ENCODE results near the gene MISP3.
"Not testable (repeated sequence)": the region's sequence is repeated elsewhere in the genome, so short reads cannot be mapped to it uniquely, and the experiment has no call there.

The MISP3 gene

DNA sequence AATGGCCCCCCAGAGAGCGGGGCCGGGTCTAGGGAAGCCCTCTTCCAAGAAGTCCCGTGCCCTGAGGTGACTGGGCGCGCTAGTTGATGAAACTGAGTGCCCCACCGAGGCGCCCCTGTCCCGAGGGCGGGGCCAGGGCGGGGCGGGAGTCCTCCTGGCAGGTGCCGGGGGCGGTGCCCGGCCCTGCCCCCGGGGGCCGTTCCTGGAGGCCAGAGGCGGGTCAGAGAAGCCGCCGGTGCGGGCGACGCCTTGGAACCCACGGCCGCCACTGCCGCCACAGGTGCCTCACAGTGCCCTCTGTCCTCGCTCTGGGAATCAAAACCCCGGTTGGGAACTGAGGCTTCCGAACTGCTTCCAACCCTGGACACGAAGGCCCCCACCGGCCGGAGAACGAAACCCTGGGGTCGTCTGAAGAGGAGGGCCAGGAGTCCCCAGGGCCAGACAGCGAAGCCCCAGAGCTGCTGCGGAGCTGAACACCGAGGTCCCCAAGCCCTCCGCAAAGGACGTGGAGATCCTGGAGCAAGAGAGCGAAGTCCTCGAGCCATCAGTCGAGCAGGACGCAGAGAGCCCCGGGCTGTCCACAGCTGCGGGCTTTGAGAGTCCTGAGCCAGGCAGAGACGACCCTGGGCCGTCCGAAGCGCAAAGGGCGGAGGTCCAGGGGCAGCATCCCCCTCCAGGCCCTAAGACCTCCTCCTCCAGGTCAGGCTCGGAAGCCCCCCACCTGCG, at the start of gene MISP3:
TSS of gene MISP3 (plus strand) at position 252 of the 726 bp plus-strand sequence. CDS start 524 bp downstream, outside the sequence.
- DNase-seq, result peak; percentile 44

DNA sequence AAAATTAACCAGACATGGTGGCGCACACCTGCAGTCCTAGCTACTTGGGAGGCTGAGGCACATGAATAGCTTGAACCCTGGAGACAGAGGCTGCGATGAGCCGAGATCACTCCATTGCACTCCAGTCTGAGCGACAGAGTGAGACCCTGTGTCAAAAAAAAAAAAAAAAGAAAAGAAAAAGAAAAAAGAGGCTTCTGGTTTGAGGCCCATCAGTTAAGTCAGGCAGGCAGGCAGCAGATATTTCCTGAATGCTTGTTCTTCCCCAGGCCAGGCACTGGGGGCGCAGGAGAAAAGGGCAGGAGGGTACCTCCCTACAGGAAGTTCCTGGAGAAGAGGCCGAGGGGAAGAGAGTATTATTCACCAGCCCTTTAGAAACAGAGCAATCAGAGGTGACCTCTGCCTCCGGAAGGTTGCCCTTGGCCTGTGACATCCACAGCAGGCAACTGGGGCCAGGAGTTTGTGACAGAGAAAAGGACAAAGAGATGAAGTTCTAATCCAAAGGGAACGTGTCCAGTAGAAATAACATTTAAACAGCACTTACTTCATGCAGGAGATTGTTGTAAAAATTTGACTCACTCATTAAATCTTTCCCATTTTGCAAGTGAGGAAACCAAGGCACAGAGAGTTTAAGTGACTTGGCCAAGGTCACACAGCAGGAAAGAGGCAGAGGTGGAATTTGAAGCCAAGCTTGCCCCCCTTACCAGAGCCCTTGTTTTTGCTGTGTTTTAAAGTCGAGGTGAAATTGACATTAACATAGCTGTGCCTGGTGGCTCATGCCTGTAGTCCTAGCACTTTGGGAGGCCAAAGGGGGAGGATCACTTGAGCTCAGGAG, 49.0 kb upstream of the MISP3 start:
- DNase-seq, result no peak

DNA sequence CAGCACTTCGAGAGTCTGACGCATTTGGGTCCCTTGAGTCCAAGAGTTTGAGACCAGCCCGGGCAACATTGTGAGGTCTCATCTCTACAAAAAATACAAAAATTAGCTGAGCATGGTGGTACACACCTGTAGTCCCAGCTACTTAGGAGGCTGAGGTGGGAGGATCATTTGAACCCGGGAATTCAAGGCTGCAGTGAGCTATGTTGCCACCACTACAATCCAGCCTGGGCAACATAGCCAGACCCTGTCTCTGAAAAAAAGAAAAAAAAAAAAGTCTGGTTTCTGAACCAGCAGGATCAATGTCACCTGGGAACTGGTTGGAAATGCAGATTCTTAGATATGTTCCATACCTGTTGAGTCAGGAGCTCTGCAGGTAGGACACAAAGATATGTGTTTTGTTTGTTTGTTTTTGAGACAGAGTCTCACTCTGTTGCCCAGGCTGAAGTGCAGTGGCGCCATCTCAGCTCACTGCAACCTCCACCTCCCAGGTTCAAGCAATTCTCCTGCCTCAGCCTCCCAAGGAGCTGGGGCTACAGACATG, 45.9 kb upstream of the MISP3 start:
- DNase-seq, result not testable (repeated sequence)

DNA sequence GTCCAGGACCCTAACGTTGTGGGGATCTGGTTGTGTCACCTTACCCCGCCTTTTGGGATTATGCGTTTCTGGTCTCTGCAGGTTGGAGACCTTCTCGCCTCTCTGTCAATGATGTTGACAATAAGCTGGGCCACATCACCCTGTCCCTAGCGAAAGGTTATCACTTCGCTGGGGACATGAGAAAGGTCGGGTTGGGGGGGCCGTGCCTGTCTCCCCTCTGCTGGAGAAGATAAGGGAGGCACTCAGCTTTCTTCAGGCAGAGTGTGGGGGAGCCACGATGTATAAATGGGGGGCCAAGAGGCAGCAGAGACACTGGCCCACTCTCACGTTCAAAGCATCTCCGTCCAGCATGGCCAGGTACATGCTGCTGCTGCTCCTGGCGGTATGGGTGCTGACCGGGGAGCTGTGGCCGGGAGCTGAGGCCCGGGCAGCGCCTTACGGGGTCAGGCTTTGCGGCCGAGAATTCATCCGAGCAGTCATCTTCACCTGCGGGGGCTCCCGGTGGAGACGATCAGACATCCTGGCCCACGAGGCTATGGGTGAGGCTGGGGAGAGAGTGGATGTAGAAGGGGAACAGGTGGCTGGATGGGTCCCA, 44.6 kb upstream of the MISP3 start, which contains the start of gene RLN3:
TSS of gene RLN3 (plus strand) at position 293 of the 595 bp plus-strand sequence. CDS start at position 350, 57 bp downstream.
- no peak for DNase-seq

DNA sequence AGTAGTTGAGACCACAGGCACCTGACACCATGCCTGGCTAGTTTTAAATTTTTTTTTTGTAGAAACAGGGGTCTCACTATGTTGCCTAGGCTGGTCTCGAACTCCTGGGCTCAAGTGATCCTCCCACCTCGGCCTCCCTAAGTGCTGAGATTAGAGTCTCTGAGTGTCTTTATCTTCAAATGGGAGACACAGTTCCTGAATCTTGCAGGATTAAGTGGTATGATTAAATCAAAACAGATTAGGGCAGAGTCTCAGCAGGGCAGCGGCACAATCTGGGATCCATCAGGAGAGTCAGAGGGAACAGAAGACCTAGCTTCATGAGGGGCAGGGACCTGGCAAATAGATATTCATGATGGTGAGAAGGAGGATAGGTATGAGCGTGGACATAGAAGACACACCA, 43.7 kb upstream of the MISP3 start:
- no peak for DNase-seq

DNA sequence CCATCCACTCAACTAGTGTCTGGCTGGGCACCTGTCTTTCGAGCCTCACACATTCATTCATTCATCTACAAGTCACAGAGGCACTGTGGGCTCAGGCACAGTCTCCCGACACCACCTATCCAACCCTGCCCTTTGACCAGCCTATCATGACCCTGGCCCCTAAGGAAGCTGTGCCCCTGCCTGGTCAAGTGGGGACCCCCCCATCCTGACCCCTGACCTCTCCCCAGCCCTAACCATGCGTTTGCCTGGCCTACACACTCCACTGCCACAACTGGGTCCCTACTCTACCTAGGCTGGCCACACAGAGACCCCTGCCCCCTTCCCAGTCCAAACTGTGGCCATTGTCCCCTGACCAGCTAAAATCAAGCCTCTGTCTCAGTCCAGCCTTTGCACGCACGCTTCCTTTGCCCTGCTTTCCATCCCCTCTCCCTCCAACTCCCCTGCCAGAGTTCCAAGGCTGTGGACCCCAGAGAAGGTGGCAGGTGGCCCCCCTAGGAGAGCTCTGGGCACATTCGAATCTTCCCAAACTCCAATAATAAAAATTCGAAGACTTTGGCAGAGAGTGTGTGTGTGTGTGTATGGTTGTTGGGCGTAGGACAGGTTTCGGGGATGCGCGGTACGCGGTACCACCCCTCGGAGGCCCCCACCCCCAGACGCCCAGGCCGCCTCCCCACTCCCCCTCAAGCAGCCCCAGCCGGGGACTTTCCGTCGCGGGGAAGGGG, 41.4 kb upstream of the MISP3 start:
- DNase-seq, result no peak

DNA sequence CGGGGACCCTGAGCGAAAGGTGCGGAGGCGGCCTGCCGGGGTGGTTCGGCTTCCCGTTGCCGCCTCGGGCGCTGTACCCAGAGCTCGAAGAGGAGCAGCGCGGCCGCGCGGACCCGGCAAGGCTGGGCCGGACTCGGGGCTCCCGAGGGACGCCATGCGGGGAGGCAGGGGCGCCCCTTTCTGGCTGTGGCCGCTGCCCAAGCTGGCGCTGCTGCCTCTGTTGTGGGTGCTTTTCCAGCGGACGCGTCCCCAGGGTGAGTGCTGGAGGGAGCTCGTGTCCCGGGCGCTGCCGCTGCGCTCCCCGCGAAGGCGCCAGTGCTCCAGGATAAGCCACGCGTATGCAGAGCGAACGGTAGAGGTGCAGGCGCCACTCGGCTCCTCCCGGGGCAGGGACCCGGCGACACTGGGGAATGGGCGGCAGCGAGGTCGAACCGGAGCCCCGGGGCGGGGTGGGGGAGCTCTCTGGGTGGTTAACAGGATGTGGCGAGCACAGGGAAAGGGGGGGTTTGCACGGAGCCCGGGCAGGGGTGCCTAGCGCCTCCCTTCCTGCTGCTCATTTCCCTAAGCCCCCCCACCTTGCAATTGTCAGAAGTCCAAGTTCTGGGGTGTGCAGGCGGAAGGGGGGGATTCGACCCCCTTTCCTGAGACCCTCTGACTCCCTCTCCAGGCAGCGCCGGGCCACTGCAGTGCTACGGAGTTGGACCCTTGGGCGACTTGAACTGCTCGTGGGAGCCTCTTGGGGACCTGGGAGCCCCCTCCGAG, 40.7 kb upstream of the MISP3 start, which contains the start of gene IL27RA:
TSS of gene IL27RA (plus strand) at position 44 of the 762 bp plus-strand sequence. CDS start at position 155, 111 bp downstream.
- DNase-seq, result peak; percentile 33

DNA sequence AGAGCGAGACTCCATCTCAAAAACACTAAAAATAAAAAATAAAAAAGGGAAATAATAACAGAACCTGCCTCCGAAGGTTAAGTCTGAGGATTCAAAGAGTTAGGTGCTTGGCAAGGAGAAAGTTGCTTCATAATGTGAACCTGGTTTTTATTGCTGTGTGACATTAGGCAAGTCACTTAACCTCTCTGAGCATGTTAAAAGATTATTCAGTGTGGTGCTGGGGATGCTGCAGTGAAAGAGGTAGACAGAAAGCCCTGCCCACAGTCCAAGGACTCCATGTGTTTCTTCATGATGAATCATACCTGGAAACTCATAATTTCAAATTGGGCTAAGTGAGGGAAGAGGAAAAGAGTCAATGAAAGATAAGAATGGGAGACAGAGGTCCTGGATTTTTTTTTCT, 38.6 kb upstream of the MISP3 start:
- no peak for DNase-seq

DNA sequence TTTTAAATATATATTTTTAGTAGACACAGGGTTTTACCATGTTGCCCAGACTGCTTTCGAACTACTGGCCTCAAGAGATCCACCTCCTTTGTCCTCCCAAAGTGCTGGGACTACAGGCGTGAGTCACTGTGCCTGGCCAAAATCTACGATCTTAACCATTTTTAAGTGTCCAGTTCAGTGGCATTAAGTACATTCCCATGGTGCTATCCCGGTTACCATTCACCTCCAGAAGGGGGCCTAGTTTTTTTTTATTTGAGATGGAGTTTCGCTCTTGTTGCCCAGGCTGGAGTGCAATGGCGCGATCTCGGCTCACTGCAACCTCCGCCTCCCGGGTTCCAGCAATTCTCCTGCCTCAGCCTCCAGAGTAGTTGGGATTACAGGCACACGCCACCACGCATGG, 37.4 kb upstream of the MISP3 start:
- not testable (repeated sequence) for DNase-seq

DNA sequence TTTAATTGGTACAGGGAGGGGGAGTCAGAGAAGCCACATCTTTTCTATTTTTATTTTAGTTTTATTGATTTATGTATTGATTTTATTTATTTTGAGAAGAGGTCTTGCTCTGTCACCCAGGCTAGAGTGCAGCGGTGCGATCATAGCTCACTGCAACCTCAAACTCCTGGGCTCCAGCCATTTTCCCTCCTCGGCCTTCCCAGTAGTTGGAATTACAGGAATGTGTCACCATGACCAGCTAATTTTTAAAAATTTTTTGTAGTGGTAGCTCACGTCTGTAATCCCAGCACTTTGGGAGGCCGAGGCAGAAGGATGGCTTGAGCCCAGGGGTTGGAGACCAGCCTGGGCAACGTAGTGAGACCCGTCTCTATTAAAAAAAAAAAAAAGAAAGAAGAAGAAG, 36.9 kb upstream of the MISP3 start:
- DNase-seq, result no peak

GRCh38 chr19:14039181-14039580, 33.4 kb upstream of the MISP3 start:
- no peak for DNase-seq

DNA sequence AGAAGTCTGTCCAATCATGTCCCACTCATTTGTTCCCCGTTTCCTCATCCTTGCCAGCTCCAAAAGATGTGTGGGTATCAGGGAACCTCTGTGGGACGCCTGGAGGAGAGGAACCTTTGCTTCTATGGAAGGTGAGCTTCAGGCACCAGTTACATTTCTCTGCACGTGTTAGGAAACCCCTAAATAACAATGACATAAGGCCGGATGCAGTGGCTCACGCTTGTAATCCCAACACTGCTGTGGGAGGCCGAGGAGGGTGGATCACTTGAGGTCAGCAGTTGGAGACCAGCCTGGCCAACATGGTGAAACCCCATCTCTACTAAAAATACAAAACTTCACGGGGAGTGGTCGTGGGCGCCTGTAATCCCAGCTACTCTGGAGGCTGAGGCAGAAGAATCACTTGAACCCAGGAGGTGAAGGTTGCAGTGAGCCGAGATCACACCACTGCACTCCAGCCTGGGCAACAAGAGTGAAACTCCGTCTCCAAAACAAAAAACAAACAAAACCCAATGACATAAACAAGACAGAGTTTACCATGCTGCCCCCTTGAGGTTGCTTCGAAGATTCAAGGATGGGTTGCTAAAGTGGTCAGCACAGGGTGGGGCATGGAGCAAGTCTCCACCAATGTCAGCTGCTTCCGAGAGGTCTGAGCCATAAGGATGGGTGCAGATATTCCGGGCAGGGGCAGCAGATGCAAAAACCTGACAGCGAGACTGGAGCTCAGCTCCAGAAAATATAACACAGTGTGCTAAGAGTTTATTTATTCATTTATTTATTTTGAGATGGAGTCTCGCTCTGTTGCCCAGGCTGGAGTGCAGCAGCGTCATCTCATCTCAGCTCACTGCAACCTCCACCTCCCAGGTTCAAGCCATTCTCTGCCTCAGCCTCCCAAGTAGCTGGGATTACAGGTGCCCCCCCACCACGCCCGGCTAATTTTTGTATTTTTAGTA, 29.7 kb upstream of the MISP3 start:
- DNase-seq, result not testable (repeated sequence)

GRCh38 chr19:14047866-14048265, 24.7 kb upstream of the MISP3 start:
- not testable (repeated sequence) for DNase-seq

DNA sequence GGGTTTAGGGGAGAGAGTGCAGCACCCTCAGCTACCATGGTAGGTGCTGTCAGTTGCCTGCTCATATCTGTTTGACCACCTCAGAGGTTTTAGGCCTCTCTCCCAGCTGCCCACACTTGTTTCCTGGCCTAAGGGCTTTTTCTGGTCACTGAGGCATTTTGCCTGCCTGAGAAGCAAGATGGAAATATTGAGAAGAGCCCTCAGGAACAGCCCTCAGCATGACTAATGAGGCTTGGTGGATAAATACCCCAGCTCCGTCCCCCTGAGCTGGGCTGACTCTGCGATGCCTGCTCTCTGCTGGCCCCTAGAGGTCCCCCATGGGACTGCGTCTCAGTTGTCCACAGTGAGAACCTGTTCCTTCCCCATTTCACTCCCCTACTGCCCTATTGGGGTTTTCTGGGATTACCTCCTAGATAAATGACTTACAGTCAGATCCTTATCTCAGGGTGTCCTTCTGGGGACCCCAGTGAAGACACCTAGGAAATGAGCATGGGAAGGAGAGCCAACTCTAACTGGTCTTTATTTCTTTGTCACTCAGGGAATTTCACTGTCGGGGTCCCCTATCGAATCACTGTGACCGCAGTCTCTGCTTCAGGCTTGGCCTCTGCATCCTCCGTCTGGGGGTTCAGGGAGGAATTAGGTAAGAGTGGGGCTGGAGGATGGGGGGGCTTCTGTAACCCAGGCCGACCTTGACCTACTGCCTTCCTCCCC, 24.0 kb upstream of the MISP3 start:
- DNase-seq, result no peak

DNA sequence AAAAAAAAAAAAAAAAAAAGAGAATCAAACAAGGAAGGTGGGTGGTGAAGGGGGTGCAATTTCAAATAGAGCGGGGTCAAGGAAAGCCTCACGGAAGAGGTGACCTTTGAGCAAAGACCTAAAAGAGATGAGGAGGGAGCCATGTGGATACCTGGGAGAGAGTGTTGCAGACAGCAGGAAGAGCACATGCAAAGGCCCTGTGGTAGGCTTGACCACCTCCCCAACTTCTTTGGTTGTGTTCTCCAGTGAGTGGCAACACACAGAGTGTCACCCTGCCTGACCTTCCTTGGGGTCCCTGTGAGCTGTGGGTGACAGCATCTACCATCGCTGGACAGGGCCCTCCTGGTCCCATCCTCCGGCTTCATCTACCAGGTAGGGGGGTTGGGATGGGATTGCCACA, 22.1 kb upstream of the MISP3 start:
- no peak for DNase-seq

- not testable (repeated sequence) for DNase-seq
These were observed 21.6 kb upstream of the MISP3 start for GRCh38 chr19:14050961-14051360.

- DNase-seq, result no peak
These were observed 20.6 kb upstream of the MISP3 start for GRCh38 chr19:14051980-14052379.

- DNase-seq, result no peak
These were observed 20.1 kb upstream of the MISP3 start for GRCh38 chr19:14052470-14052869.

- no peak for DNase-seq
These were observed 19.6 kb upstream of the MISP3 start for GRCh38 chr19:14053032-14053431.

GRCh38 chr19:14053500-14053899, 19.1 kb upstream of the MISP3 start:
- no peak for DNase-seq

Data from DMS79 treated with DMSO at 0.1 percent for 48 hours (cell line).